ENCODE data around the gene RIMBP2. TPM values are rescaled to one million over a fixed set of nuclear protein-coding genes. Genes with fewer than 3 reads are reported as not detected.

RIMBP2 gene
- total and polyA plus RNA-seq, 3 experiments from 2014 or later = not detected

DNA sequence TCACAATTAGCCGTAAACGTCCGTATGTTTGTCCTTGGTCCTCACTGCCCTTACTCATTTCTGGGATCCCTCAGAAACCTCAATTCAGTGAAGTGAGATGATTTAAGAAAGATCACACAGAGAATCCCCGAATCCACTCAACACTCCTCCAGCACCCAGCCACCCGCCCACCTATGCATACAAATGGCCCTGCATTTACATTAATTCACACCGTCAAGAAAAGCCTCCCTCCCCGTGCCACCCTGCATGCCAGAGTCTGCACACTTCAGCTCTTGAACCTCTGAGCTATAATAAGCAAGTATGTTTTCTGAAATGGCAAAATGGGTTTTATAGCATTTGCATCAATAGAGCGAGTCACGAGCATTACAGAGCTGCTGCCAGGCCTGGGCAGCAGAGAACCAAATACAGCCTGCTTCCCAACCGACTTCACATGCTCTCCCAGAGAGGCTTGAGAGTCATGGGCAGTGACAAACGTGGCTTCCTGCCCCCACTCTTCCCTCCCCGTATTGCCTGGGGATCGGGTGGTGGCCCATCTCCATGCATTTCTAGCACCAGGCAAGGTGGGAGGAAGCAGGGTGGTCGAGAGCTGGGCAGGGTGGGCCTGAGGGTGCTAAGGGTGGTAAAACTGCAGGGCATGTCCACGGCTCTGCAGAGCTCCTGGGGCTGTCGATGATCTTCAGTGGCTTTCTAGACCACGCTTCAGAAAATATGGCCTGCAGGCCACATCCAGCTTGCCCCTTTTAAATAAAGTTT lies 177.6 kb downstream of the RIMBP2 start:
- no peaks in the 10 kb centered on the region for H3K9me3 ChIP-seq (ENCODE audit: low read length)
- ChIA-PET POLR2A (no interaction called here), CTCF (no interaction called here)
- no peak for DNase-seq
- no peak overlapping the region for H3K4me3 ChIP-seq (ENCODE audit: low read length)
- Mint-ChIP-seq H3K27me3 (peaks cover 0 to 1% of the 10 kb centered on the region in 2 donors), H3K9me3 (peaks cover 0 to 11% (median 5%) of the 10 kb centered on the region in 5 donors), H3K4me3 (no peak overlapping the region), H3K4me1 (no peaks in the 10 kb centered on the region), H3K27ac (no peak overlapping the region), H3K36me3 (no peaks in the 10 kb centered on the region)
- no peaks in the 10 kb centered on the region for H3K36me3 ChIP-seq (ENCODE audit: insufficient read depth, low read length)
- no peaks in the 10 kb centered on the region for H3K27me3 ChIP-seq (ENCODE audit: insufficient read depth, low read length, poor library complexity, severe bottlenecking)
- H3K4me1 ChIP-seq (ENCODE audit: insufficient read depth, low read length) = no peaks in the 10 kb centered on the region
- no peak overlapping the region for H3K27ac ChIP-seq (ENCODE audit: low read depth, low read length)

DNA sequence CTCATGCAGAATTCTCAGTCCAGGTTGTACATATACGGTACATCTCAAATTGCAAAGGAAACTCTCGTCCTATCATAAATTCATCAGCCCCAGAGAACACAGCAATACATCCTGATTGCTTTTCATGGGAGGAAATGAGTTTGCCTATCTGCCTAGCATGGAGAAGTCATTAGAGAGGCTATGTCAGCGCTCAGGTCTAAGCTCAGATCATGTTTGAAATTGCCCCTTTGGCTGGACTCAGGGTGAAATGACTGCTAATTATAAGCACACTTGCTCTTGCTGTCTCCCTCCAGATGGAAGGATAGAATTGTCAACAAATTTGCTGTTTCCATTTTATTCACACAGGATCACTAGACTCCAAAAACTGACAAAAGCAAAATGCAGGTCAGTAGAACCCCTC lies 178.4 kb downstream of the RIMBP2 start:
- Histone ChIP-seq H3K27ac (ENCODE audit: low read depth, low read length) (no peak overlapping the region), H3K36me3 (ENCODE audit: insufficient read depth, low read length) (no peaks in the 10 kb centered on the region), H3K27me3 (ENCODE audit: insufficient read depth, low read length, poor library complexity, severe bottlenecking) (no peaks in the 10 kb centered on the region), H3K4me3 (ENCODE audit: low read length) (no peak overlapping the region), H3K4me1 (ENCODE audit: insufficient read depth, low read length) (no peaks in the 10 kb centered on the region), H3K9me3 (ENCODE audit: low read length) (no peaks in the 10 kb centered on the region)
- DNase-seq = no peak
- CTCF ChIA-PET = no interaction called here
- no peaks in the 10 kb centered on the region for H3K4me1 Mint-ChIP-seq
- no peak overlapping the region for H3K4me3 Mint-ChIP-seq
- peaks cover 0 to 1% of the 10 kb centered on the region in 2 donors for H3K27me3 Mint-ChIP-seq
- no peaks in the 10 kb centered on the region for H3K36me3 Mint-ChIP-seq
- peaks cover 0 to 11% (median 5%) of the 10 kb centered on the region in 5 donors for H3K9me3 Mint-ChIP-seq
- POLR2A ChIA-PET = no interaction called here
- no peak overlapping the region for H3K27ac Mint-ChIP-seq

DNA sequence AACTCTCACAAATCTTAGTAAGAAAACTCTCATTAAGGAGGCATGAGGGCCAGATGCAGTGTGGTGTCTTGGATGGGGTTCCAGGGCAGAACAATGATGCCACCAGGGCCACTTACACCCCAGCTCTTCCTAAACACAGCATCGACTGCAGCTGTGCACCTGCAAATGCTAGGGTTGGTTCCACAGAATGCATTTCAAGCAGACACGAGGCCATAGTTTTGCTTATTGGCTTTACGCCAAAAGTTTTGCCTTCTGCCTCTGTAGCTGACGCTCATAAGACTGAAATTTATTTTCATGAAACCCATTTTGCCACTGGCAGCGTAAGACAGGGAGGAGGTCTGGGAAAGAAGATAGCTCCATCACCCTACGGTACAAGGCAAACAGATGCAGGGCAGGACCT lies 179.0 kb downstream of the RIMBP2 start:
- no peak overlapping the region for H3K27ac Mint-ChIP-seq
- no peak overlapping the region for H3K27ac ChIP-seq (ENCODE audit: low read depth, low read length)
- ChIA-PET POLR2A (no interaction called here), CTCF (no interaction called here)
- no peak overlapping the region for H3K4me3 ChIP-seq (ENCODE audit: low read length)
- no peaks in the 10 kb centered on the region for H3K4me1 ChIP-seq (ENCODE audit: insufficient read depth, low read length)
- H3K9me3 ChIP-seq (ENCODE audit: low read length) = no peaks in the 10 kb centered on the region
- no peaks in the 10 kb centered on the region for H3K4me1 Mint-ChIP-seq
- H3K27me3 Mint-ChIP-seq = peaks cover 0 to 1% of the 10 kb centered on the region in 2 donors
- no peaks in the 10 kb centered on the region for H3K27me3 ChIP-seq (ENCODE audit: insufficient read depth, low read length, poor library complexity, severe bottlenecking)
- no peak overlapping the region for H3K4me3 Mint-ChIP-seq
- no peak for DNase-seq
- no peaks in the 10 kb centered on the region for H3K36me3 ChIP-seq (ENCODE audit: insufficient read depth, low read length)
- peaks cover 0 to 11% (median 3%) of the 10 kb centered on the region in 5 donors for H3K9me3 Mint-ChIP-seq
- H3K36me3 Mint-ChIP-seq = no peaks in the 10 kb centered on the region

DNA sequence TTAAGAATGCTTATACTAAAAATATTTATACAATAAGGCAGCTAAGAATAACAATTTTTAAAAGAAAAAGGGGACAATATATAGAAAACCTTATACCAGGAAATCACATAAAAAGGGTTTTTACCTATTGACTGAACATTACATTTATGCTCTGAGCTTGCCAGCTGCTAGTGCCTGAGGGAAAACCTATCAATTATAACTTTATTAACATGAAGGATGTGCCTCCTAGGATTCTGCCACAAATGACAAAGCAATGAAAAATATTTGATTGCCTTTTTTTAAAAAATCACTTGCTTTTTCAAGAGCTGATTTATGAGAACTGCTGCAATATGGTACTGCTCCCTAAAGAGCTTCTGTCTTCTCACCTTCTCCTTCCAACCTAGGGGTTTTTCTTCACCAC lies 185.7 kb downstream of the RIMBP2 start:
- Histone ChIP-seq H3K27ac (ENCODE audit: low read depth, low read length) (no peak overlapping the region), H3K36me3 (ENCODE audit: insufficient read depth, low read length) (no peaks in the 10 kb centered on the region), H3K4me1 (ENCODE audit: insufficient read depth, low read length) (no peaks in the 10 kb centered on the region), H3K27me3 (ENCODE audit: insufficient read depth, low read length, poor library complexity, severe bottlenecking) (no peaks in the 10 kb centered on the region), H3K4me3 (ENCODE audit: low read length) (no peak overlapping the region), H3K9me3 (ENCODE audit: low read length) (no peaks in the 10 kb centered on the region)
- CTCF ChIA-PET = no interaction called here
- no peak for DNase-seq
- peaks cover 0 to 2% (median 0%) of the 10 kb centered on the region in 5 donors for H3K9me3 Mint-ChIP-seq
- H3K27me3 Mint-ChIP-seq = peaks cover 4 to 11% of the 10 kb centered on the region in 2 donors
- no peak overlapping the region for H3K4me3 Mint-ChIP-seq
- no peaks in the 10 kb centered on the region for H3K36me3 Mint-ChIP-seq
- H3K4me1 Mint-ChIP-seq = no peaks in the 10 kb centered on the region
- POLR2A ChIA-PET = no interaction called here
- H3K27ac Mint-ChIP-seq = no peak overlapping the region

DNA sequence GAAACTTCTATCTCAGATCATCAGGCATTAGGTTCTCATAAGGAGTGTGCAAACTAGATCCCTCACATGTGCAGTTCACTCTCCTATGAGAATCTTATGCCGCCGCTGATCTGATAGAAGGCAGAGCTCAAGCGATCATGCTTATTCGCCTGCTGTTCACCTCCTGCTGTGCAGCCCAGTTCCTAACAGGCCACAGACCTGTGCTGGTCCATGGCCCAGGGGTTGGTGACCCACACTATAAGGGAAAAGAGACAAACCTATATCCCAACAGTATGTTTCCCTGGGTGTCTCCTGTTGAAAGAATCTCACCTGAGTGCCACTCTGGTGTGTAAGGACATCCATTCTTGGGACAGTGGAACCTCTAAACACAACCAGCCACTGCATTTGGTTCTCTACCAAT lies 186.3 kb downstream of the RIMBP2 start:
- H3K27ac Mint-ChIP-seq = no peak overlapping the region
- DNase-seq = no peak
- no peak overlapping the region for H3K27ac ChIP-seq (ENCODE audit: low read depth, low read length)
- no peaks in the 10 kb centered on the region for H3K4me1 Mint-ChIP-seq
- no peak overlapping the region for H3K4me3 ChIP-seq (ENCODE audit: low read length)
- H3K9me3 ChIP-seq (ENCODE audit: low read length) = no peaks in the 10 kb centered on the region
- peaks cover 4 to 15% of the 10 kb centered on the region in 2 donors for H3K27me3 Mint-ChIP-seq
- H3K4me3 Mint-ChIP-seq = no peak overlapping the region
- H3K36me3 Mint-ChIP-seq = no peaks in the 10 kb centered on the region
- POLR2A ChIA-PET = no interaction called here
- peaks cover 0 to 2% (median 0%) of the 10 kb centered on the region in 5 donors for H3K9me3 Mint-ChIP-seq
- H3K36me3 ChIP-seq (ENCODE audit: insufficient read depth, low read length) = no peaks in the 10 kb centered on the region
- H3K4me1 ChIP-seq (ENCODE audit: insufficient read depth, low read length) = no peaks in the 10 kb centered on the region
- H3K27me3 ChIP-seq (ENCODE audit: insufficient read depth, low read length, poor library complexity, severe bottlenecking) = no peaks in the 10 kb centered on the region
- CTCF ChIA-PET = no interaction called here

DNA sequence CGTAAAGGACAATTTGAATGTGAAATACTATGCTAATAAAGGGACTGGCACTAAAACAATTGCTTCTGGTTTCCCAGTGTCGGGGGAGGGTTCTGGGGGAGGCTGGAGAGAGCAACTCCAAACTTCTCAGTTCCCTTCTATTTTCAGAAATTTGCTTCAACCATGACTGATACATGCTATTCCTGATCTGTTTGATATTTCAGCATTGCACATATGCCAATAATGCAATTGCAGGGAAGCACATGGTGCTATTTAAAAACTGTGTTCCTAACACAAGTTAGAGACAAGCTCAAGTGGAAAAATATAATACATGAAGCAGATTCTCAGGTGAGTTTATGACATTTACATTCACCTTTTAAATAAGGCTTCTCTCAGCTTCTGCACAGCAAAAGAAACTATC lies 188.9 kb downstream of the RIMBP2 start:
- H3K27me3 ChIP-seq (ENCODE audit: insufficient read depth, low read length, poor library complexity, severe bottlenecking) = no peaks in the 10 kb centered on the region
- H3K4me1 Mint-ChIP-seq = no peaks in the 10 kb centered on the region
- H3K9me3 Mint-ChIP-seq = peaks cover 0 to 6% (median 3%) of the 10 kb centered on the region in 5 donors
- no peak overlapping the region for H3K27ac ChIP-seq (ENCODE audit: low read depth, low read length)
- peaks cover 7 to 26% of the 10 kb centered on the region in 2 donors for H3K27me3 Mint-ChIP-seq
- H3K4me3 Mint-ChIP-seq = no peak overlapping the region
- no peaks in the 10 kb centered on the region for H3K36me3 ChIP-seq (ENCODE audit: insufficient read depth, low read length)
- H3K27ac Mint-ChIP-seq = no peak overlapping the region
- no peaks in the 10 kb centered on the region for H3K36me3 Mint-ChIP-seq
- no peak overlapping the region for H3K4me3 ChIP-seq (ENCODE audit: low read length)
- H3K4me1 ChIP-seq (ENCODE audit: insufficient read depth, low read length) = no peaks in the 10 kb centered on the region
- ChIA-PET POLR2A (no interaction called here), CTCF (no interaction called here)
- no peaks in the 10 kb centered on the region for H3K9me3 ChIP-seq (ENCODE audit: low read length)
- DNase-seq = no peak

DNA sequence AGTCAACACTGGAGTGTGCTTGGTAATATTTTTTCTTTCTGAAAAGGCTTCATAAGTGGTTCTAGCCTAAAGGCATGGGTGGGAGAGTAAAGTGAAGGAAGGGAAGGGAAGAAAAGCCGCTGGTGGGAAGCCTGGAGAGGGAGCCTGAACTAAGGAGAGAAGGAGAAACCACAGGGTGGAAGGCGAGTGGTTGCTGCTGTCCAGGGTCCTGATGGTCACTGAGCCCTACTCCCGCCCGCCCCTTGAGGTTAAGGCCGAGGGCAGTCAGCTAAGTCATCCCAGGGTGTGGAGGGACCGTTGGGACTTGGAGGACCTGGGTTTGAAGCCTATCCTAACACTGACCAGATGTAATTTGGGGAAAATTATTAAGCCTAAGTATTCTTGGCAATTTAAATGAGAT lies 189.3 kb downstream of the RIMBP2 start:
- H3K27ac ChIP-seq (ENCODE audit: low read depth, low read length) = no peak overlapping the region
- no peaks in the 10 kb centered on the region for H3K9me3 ChIP-seq (ENCODE audit: low read length)
- Mint-ChIP-seq H3K4me1 (no peaks in the 10 kb centered on the region), H3K4me3 (no peak overlapping the region), H3K9me3 (peaks cover 0 to 6% (median 3%) of the 10 kb centered on the region in 5 donors), H3K27me3 (peaks cover 7 to 28% of the 10 kb centered on the region in 2 donors), H3K27ac (no peak overlapping the region), H3K36me3 (no peaks in the 10 kb centered on the region)
- H3K27me3 ChIP-seq (ENCODE audit: insufficient read depth, low read length, poor library complexity, severe bottlenecking) = no peaks in the 10 kb centered on the region
- H3K36me3 ChIP-seq (ENCODE audit: insufficient read depth, low read length) = no peaks in the 10 kb centered on the region
- no peak overlapping the region for H3K4me3 ChIP-seq (ENCODE audit: low read length)
- no peaks in the 10 kb centered on the region for H3K4me1 ChIP-seq (ENCODE audit: insufficient read depth, low read length)
- DNase-seq = no peak
- ChIA-PET CTCF (no interaction called here), POLR2A (no interaction called here)

DNA sequence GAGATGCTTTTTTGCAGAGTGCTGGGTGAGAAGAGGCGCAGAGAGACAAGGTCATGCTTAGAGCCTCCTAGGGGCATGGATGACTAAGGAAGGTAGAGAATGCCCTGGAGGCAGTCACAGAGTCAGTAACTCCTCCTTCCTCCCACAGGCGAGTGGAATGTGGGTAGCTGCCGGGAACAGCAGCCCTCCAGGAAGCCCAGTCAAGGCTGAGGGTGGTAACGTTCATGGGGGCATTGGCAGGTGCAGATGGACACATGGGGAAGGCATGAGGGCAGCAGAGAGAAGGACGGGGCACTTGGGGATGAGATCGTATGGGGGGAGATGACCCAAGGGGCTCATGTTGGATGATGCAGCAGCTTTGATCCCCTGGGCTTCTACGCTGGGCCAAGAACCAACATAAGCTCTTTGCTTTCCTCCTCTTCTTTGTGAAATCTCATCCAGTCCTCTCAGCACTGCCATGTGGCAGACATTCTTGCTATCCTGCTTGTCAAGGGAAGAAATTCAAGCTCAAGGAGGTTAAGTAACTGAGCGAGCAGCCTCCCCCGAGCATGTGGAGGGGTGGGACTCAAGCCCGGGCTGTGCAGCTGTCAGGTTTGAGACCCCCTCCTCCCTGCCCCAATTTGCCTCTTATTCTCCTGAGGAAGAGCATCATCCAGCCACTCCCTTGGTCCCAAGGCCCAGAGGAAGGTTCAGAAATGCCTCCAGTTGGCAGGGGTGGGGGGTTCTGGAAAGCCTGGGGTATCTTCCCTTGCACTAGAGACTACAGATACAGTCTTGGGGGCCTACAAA lies 190.5 kb downstream of the RIMBP2 start:
- H3K36me3 Mint-ChIP-seq = no peaks in the 10 kb centered on the region
- no peaks in the 10 kb centered on the region for H3K9me3 ChIP-seq (ENCODE audit: low read length)
- H3K36me3 ChIP-seq (ENCODE audit: insufficient read depth, low read length) = no peaks in the 10 kb centered on the region
- H3K4me1 Mint-ChIP-seq = no peaks in the 10 kb centered on the region
- peaks cover 0 to 6% (median 3%) of the 10 kb centered on the region in 5 donors for H3K9me3 Mint-ChIP-seq
- H3K27ac ChIP-seq (ENCODE audit: low read depth, low read length) = no peak overlapping the region
- no peak overlapping the region for H3K4me3 ChIP-seq (ENCODE audit: low read length)
- H3K4me1 ChIP-seq (ENCODE audit: insufficient read depth, low read length) = no peaks in the 10 kb centered on the region
- CTCF ChIA-PET = no interaction called here
- POLR2A ChIA-PET = no interaction called here
- H3K4me3 Mint-ChIP-seq = no peak overlapping the region
- DNase-seq = no peak
- peaks cover 7 to 31% of the 10 kb centered on the region in 2 donors for H3K27me3 Mint-ChIP-seq
- no peak overlapping the region for H3K27ac Mint-ChIP-seq
- no peaks in the 10 kb centered on the region for H3K27me3 ChIP-seq (ENCODE audit: insufficient read depth, low read length, poor library complexity, severe bottlenecking)

Data from CD8-positive, alpha-beta memory T cell (primary cell).